CD4-positive, alpha-beta T cell treated with Interleukin-6 for 4 hours (primary cell): ENCODE measurements around the gene RAB24.
"Not testable (repeated sequence)": the region's sequence is repeated elsewhere in the genome, so short reads cannot be mapped to it uniquely, and the experiment has no call there.

Source experiments
- DNase-seq: peaks from one replicate; pipeline ENCODE4 v3.0.0-alpha.2; 2020; ENCODE audit warnings: mixed read lengths

The RAB24 gene

GRCh38 chr5:177291735-177292134 lies 11.8 kb downstream of the RAB24 start:
- no peak for DNase-seq

- no peak for DNase-seq
Measured at GRCh38 chr5:177290816-177291596, 12.5 kb downstream of the RAB24 start.

- DNase-seq: no peak
Measured at GRCh38 chr5:177288191-177288590, 15.3 kb downstream of the RAB24 start.

GRCh38 chr5:177276886-177277285 lies 26.6 kb downstream of the RAB24 start:
- no peak for DNase-seq

GRCh38 chr5:177275883-177276282 lies 27.6 kb downstream of the RAB24 start:
- no peak for DNase-seq

GRCh38 chr5:177271113-177271512 lies 32.4 kb downstream of the RAB24 start:
- DNase-seq: no peak

GRCh38 chr5:177270653-177271052 lies 32.9 kb downstream of the RAB24 start:
- DNase-seq: no peak

- DNase-seq: no peak
Measured at GRCh38 chr5:177269976-177270375, 33.5 kb downstream of the RAB24 start.

GRCh38 chr5:177269232-177269895 lies 34.2 kb downstream of the RAB24 start:
- DNase-seq: no peak

GRCh38 chr5:177265395-177265794 lies 38.1 kb downstream of the RAB24 start:
- DNase-seq: no peak

GRCh38 chr5:177264178-177264577 lies 39.3 kb downstream of the RAB24 start:
- no peak for DNase-seq

- no peak for DNase-seq
Measured at GRCh38 chr5:177261510-177261909, 42.0 kb downstream of the RAB24 start.

GRCh38 chr5:177260961-177261360 lies 42.6 kb downstream of the RAB24 start:
- DNase-seq: no peak

- not testable (repeated sequence) for DNase-seq
Measured at GRCh38 chr5:177258711-177259110, 44.8 kb downstream of the RAB24 start.

- no peak for DNase-seq
Measured at GRCh38 chr5:177256296-177256695, 47.2 kb downstream of the RAB24 start.

GRCh38 chr5:177253252-177253651 lies 50.3 kb downstream of the RAB24 start:
- no peak for DNase-seq
